NCI-H1436 (cell line): ENCODE measurements around the gene CDH23.
A peak's percentile ranks its signal among the peaks of the same experiment; 100 is the strongest.
"Not testable (repeated sequence)": the region's sequence is repeated elsewhere in the genome, so short reads cannot be mapped to it uniquely, and the experiment has no call there.

ENCODE experiments used
- DNase-seq: peaks from one replicate; lab custom pipeline; 2025; lab: John Stamatoyannopoulos, UW

The CDH23 gene

GRCh38 chr10:71584902-71585563, 188.3 kb downstream of the CDH23 start:
- DNase-seq, result peak; percentile 19

DNA sequence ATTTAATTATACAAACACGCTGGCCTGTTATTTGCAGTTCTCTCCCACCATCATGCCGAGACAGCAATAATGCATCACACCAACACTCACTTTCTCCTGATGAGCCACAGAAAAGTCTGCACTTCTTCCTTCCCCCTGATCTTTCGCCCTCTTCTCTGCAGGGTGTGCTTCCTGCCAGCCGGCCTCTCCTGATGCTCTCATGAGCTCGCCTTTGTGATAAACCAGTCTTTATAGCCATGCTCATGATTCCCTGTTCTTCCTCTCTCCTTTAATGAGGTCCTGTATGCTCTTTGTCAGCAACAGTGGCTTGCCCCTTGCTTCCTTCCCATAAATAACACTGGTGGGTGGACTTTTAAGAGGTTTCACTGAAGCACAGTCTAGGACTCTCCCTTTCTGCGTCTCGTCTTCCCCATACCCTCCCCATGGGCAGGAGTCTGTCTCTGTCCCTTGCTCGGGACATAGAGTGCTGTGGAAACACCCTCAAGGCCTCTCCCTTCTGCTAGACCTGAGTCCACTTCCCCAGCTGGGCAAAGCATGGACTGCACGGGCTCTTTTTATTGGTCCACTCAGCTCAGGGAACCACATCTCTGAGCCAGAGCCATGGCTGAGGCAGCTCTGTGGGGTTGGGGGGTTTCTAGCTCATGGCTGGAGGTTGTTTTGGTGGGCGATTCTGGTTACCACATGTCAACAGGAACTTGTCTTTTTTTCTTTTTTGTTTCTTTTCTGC, 189.0 kb downstream of the CDH23 start:
- no peak for DNase-seq

- DNase-seq, result no peak
Observed at GRCh38 chr10:71587941-71588573, 191.3 kb downstream of the CDH23 start.

DNA sequence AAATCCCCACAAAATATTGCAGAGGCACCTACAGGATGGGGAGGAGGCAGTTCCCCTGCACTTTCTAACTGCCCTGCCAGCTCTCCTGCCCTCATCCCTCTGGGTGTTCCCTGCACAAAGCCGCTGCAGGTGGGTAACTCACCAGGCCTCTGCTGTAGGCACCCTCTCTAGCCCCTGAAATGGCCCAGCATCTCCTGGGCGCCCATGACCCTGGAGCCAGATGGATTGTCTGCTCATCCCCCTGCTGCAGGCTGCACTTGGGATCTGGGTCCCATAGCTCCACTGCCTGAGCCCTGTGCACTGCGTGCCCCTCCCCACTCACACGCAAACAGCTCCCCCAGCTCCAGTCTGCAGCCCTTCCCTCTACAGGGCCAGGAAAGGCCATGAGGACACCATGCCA, 192.0 kb downstream of the CDH23 start:
- DNase-seq, result no peak

- DNase-seq, result peak; percentile 31
Observed at GRCh38 chr10:71589617-71590551, 193.2 kb downstream of the CDH23 start.

- peak; percentile 38 for DNase-seq
Observed at GRCh38 chr10:71590781-71591350, 194.1 kb downstream of the CDH23 start.

GRCh38 chr10:71594934-71595571, 198.3 kb downstream of the CDH23 start:
- no peak for DNase-seq

DNA sequence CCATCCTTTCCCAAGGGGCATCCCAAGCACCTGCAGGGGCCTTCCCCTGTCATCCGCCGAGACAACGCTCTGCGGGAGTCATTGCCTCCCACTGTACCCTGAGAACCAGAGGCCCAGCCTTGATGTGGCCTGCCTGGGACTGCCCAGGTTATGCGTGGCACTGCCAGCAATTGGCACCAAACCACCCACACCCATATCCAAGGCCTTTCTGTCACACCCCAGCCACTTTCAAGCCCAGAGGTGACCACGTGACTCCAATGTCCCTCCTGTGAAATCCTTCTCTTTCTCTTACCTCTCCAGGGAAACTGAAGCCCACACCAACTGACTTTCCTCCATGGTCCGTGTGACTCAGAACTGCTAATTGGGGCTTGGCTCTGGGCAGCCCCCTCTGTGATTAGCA, 198.9 kb downstream of the CDH23 start:
- DNase-seq, result no peak

- no peak for DNase-seq
Observed at GRCh38 chr10:71596127-71596526, 199.4 kb downstream of the CDH23 start.

DNA sequence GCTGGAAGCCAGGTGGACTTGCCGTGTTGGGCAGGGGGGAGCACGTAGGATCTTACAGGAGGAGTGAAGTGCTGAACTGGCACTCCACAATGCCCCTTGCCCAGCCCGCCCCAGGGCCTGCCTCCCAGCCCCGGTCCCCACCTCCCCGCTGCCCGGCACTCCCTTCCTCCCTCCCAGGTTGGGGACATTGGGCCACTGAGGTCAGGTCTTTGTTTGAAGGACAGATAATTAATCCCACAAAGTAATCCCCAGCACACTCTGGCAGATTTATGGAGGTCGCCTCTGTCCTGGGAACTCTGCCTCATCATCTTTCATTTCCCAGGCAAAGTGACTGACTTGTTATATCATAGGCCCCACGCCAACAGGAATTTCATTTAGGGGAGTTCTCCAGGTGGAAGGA, 200.0 kb downstream of the CDH23 start:
- no peak for DNase-seq

- DNase-seq, result no peak
Observed at GRCh38 chr10:71597821-71598498, 201.2 kb downstream of the CDH23 start.

- DNase-seq, result no peak
Observed at GRCh38 chr10:71598621-71599055, 201.9 kb downstream of the CDH23 start.

DNA sequence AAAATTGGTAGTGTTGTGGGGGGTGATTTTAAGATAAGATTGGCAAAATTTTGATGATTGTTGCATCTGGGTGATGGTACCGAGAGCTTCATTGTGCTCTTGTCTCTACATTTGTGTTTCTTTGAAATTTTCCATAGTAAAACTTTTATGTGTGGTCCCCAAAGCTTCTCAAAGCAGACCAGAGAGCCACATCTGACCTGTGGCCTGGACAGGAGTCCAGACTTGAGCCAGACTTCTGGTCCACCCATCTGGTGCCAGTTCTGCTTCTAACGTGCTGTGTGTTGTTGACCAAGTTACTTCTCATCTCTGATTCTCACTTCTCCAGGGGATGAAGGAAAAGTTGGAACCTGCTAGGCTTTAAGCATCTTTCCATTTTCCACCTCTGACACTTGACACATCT, 202.8 kb downstream of the CDH23 start:
- DNase-seq, result no peak

DNA sequence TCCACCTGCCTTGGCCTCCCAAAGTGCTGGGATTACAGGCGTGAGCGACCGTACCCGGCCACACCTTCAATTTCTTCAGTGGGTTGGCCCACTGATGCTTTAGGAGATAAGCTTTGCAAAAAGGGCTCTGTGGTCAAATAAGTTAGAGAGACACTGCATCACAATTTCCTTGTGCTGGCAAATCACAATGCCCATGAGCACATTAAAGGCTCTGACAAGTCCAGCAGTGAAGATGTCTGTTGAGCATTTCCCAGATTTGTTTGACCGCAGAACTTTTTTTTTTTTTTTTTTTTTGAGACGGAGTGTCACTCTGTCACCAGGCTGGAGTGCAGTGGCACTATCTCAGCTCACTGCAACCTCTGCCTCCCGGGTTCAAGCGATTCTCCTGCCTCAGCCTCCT, 203.5 kb downstream of the CDH23 start:
- DNase-seq, result not testable (repeated sequence)

DNA sequence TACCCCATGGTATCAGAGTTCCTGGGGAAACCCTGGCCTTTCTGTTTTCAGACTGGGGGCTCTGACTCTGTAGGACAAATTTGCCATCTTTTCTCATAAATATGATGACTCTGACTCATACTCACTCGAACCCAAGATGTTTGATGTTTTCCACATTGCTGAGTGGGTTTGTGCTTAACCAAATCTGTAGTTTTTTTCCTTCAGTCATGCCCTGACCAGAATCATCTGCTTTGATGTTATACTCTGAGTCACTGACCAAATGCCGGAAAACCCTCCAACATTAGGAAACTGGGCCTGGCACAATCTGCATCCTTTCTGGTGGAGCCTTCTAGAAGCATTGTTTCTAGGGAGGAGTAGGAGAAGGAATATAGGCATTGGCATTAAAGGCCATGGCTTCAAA, 204.1 kb downstream of the CDH23 start:
- DNase-seq, result no peak

GRCh38 chr10:71601273-71601672, 204.6 kb downstream of the CDH23 start:
- DNase-seq, result no peak

DNA sequence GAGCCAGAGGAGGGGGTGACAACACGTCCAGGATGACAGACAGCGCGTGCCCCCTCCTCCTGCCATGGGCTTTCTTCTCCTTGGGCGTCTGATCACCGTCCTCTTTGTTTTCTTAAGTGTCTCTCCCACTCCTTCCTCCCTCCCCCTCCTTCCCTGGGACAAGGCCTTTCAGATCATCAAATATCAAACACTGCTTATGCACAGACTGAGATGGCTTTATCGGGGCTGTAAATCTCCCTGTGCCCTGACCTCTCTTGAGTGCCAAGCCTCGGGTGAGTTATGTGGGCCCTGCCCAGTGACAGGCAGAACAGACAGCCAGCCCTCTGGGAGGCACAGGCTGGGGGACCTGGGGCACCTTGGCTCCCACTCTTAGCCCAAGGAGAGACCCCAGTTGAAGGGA, 206.4 kb downstream of the CDH23 start:
- DNase-seq, result no peak

GRCh38 chr10:71603754-71604153, 207.0 kb downstream of the CDH23 start:
- DNase-seq, result no peak

DNA sequence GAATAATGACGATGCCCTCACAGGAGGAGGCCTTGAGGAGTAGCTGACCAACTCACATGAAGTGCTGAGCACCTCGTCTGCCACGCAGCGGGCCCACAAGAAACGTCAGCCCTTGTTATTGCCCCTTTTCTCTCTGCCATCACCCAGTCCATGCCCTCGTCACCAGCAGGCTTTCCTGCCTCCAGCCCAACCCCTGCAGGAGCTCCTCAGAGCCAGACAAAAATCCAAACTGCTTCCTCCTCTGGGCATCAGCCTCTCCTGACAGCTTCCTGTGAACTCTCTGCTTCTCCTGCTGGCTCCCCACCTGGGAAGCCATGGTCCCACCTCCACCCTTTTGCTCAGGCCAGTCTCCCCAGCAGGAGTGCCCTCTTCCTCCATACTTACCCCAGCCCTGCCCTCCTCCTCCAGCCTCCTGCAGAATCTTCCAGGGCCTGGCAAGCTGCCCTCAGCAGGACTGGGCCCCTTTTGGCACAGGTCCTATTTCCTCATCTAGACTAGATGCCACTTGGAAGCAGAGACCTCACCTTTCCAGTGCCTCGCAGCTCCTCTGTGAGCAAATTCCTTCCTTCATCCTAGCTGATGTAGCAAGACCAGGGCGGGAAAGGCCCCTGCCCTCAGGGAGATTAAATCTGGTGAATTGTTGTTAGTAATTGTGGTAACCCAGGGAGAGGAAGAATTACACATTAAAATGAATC, 207.8 kb downstream of the CDH23 start:
- DNase-seq, result no peak
